ENCODE data around the gene GNAQ.

GRCh38 chr9:77753180-77753579 lies 278.4 kb downstream of the GNAQ start:
- TF ChIP-seq CTCF (IDR thresholded peaks at IDR 0.05; ENCODE audit: borderline replicate concordance, extremely low read depth, low read length, poor library complexity, severe bottlenecking) (no peak), EZH2 (IDR thresholded peaks at IDR 0.05; ENCODE audit: borderline replicate concordance, low read depth, low read length, severe bottlenecking) (no peak)

All from DND-41 (cell line).